ENCODE measurements around the gene CRYBG2.

DNA sequence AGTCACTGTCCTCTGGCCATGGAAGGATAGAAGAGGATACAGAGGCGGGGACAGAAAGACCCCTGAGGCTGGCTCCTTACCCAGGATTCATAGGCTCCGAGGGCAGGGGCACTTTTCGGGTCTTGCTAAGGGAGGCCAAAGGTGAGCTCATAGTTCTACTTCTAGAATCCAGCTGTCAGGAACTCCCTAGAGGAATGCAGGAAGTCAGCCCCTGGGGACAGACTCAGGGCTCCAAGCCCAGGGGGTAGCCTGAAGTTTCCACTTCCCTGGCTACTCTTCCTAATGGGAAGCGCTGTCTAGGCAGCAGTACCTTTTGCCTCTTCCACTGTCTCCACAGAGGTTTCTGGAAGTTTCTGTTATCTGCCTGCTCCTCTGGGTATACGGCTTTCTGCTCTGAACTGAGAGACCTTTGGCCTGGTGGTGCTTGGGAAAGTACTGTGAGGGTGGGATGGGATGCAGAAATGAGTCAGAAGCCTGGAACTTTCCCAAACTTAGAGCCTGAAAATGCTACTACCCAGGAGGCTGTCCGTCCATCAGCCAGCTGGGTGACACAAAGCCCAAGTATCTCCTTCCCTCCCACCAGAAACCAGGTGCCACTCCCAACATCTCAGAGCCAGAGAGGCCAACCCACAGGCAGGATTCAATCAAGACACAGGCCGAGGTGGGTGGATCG lies 51.1 kb downstream of the CRYBG2 start:
- TF ChIP-seq, protein P1, sequence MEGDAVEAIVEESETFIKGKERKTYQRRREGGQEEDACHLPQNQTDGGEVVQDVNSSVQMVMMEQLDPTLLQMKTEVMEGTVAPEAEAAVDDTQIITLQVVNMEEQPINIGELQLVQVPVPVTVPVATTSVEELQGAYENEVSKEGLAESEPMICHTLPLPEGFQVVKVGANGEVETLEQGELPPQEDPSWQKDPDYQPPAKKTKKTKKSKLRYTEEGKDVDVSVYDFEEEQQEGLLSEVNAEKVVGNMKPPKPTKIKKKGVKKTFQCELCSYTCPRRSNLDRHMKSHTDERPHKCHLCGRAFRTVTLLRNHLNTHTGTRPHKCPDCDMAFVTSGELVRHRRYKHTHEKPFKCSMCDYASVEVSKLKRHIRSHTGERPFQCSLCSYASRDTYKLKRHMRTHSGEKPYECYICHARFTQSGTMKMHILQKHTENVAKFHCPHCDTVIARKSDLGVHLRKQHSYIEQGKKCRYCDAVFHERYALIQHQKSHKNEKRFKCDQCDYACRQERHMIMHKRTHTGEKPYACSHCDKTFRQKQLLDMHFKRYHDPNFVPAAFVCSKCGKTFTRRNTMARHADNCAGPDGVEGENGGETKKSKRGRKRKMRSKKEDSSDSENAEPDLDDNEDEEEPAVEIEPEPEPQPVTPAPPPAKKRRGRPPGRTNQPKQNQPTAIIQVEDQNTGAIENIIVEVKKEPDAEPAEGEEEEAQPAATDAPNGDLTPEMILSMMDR (IDR thresholded peaks at IDR 0.05) = no peak
- TF ChIP-seq POLR2A (IDR thresholded peaks at IDR 0.05) (no peak), POLR2AphosphoS5 (IDR thresholded peaks at IDR 0.05) (no peak)
